Putamen (tissue), 1 donor: ENCODE measurements around the gene RSAD1.

ENCODE experiments used
- DNase-seq: peaks from one replicate; pipeline ENCODE4 v3.0.0-alpha.2; 2016; ENCODE audit warnings: low spot score

RSAD1 gene

GRCh38 chr17:50458270-50458669, 20.4 kb upstream of the RSAD1 start:
- no peak for DNase-seq

- DNase-seq: no peak
Observed at GRCh38 chr17:50458701-50459676, 19.7 kb upstream of the RSAD1 start.

GRCh38 chr17:50459756-50460155, 18.9 kb upstream of the RSAD1 start:
- DNase-seq: no peak

GRCh38 chr17:50460831-50461526, 17.7 kb upstream of the RSAD1 start:
- DNase-seq: no peak

DNA sequence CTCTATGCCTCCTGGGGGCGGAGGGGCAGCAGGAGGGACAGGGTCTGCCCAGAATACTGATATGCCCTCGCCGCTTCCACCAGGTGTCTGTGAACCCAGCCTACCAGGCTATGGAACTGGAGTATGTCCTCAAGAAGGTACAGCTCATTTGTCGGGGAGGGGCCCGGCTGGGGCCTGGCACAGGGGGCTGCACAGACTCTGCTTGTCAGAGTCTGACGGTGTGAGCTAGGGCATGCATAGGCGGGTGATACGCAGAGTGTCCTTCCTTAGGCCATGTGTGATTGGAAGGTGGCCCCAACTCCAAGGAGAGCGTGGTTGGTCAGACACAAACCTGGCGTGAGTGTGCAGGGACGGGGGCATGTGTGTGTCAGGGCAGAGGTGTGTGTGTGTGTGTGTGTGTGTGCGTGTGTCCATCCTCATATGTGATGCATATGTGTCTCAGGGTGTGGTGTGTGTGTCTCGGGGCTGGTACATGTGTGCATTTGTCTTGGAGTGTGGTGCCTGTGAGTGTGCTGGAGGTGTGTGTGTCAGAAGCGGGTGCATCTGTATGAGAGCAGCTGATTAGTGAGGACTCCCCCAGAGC, 17.0 kb upstream of the RSAD1 start:
- no peak for DNase-seq

- DNase-seq: no peak
Observed at GRCh38 chr17:50462446-50462845, 16.2 kb upstream of the RSAD1 start.

- DNase-seq: no peak
Observed at GRCh38 chr17:50464121-50464520, 14.5 kb upstream of the RSAD1 start.

GRCh38 chr17:50464736-50465135, 13.9 kb upstream of the RSAD1 start:
- no peak for DNase-seq

DNA sequence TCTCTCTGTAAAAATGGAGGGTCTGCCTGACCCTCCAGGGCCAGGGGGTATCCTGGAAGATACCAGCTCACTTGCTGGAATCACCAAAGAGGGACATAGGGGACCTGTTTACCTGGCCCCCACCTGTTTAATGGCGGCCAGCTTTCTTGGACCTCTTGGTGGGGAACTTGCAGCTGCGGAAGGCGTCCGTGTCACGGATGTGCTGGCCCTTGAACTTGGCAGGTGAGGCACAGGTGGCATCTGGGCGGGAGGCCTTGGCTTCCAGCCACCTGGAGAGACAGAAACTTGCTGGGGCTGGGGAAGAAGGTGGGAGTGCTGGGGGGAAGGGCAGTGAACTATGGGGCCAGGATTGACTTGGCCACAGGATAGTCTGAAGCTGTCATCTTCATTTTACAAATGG, 13.5 kb upstream of the RSAD1 start:
- no peak for DNase-seq

DNA sequence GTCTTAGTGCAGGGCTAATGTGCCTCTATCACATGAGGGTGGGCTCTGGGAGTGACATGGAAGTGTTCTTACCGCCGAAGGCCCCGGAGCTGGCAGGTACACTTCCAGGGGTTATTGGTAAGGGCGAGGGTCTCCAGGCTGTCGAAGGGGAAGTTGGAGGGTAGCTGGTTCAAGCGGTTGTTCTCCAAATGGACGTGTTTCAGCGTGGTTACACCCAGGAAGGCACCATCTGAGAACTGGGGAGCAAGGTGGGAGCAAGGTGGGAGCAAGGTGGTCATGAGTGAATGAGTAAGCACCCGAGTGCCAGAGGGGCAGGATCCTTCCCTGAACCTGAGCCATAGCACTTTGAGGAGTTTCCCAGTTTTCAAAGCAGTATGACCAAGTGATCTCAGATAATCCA, 13.0 kb upstream of the RSAD1 start:
- no peak for DNase-seq

DNA sequence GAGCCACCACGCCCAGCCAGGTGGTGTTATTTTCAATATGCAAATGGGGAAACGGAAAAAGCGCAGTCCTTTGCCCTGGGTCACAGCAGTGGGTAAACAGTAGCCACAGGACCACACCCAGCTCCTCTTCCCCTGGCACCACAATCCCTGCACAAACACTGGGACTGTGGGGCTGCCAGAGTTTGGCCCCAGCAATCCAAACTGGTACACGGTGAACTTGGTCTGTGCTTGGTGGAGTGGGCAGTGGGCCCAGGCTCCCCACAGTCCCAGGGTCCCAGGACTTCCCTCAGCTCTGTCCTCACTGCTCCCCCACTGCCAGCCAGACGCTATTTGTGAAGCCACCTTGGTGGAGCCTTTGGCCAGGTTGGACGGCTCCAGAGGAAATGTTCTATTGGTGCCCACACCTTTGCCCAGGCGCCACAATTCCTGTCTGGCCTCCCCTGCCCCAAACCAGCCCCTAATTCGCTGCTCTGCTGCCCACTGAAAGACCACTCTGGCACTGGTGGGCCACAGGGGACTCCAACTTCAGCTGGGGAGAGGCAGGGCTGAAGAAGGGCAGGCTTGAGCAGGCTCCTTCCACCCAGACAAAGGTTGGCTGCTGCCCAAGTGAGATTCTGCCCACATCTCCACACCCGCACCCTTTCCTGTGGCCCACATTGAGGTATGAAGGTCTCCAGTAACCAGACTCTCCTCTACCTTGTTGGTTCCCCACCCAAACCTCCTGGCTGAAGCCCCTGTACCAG, 12.1 kb upstream of the RSAD1 start:
- no peak for DNase-seq

- no peak for DNase-seq
Observed at GRCh38 chr17:50467114-50467854, 11.4 kb upstream of the RSAD1 start.

DNA sequence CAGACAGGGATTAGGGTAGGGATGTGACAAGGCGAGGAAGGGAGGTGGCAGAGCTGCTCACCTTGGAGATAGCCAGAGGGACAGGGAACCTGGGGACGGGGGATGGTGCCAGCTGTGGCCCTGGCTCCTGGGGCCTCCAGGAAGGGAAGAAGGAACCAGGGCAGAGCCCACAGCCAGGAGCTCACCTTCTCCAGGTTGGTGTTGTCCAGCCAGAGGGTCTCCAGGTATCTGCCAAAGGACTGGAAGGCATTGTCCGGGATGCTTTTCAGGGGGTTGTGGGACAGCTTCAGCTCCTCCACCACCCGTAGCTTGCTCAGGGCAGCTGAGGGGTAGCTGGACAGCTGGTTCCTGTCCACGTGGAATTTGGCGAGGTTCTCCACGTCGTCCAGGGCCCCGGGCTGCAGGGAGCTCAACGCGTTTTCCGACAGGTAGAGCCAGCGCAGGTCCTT, 10.8 kb upstream of the RSAD1 start:
- DNase-seq: no peak

- no peak for DNase-seq
Observed at GRCh38 chr17:50468304-50469207, 10.1 kb upstream of the RSAD1 start, which contains the start of gene CHAD. CHAD (minus strand) TSS chr17:50468880; CDS start chr17:50468813, 67 bp downstream.

GRCh38 chr17:50469208-50469605, 9.5 kb upstream of the RSAD1 start:
- no peak for DNase-seq

GRCh38 chr17:50469671-50470305, 8.9 kb upstream of the RSAD1 start:
- DNase-seq: no peak

DNA sequence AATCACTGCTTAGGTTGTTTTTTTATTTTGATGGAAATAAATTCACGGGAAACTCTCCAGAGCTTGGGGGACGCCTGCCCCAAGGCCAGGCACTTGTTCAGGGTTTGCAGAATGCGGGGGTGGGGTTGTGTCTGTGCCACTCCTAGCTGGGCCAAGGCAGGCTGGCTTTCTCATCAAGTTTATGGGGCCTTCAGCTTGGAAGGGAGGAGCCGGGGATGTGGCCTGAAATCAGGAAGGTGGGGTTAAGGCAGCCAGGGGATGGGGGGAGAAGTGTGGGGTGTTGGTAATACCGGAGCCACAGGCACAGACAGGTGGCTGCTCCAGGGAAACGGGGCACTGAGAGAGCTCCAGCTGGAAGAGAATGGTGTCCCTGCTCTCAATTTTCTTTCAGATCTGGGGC, 8.2 kb upstream of the RSAD1 start:
- no peak for DNase-seq

GRCh38 chr17:50471009-50471905, 7.4 kb upstream of the RSAD1 start:
- DNase-seq: no peak

DNA sequence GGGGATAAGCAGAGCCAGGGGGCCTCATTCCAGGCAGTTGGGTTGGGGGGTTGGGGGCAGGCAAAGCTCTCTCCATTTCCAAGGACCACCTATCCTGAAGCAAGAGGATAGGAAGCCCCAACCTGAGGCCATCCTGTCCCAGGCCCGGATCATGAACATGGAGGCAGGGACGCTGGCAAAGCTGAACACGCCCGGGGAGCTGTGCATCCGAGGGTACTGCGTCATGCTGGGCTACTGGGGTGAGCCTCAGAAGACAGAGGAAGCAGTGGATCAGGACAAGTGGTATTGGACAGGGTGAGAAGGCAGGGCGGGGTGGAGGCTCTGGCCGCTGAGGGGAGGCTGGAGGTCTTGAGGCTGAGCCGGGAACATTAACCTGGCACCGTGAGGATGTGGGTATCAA, 6.4 kb upstream of the RSAD1 start:
- no peak for DNase-seq
